CD4-positive, alpha-beta T cell treated with Interleukin-4 for 1 hour (primary cell): Measurements from ENCODE around the gene MYO1G.
A peak's percentile ranks its signal among the peaks of the same experiment; 100 is the strongest.
"Not testable (repeated sequence)": the region's sequence is repeated elsewhere in the genome, so short reads cannot be mapped to it uniquely, and the experiment has no call there.

Experiments used
- DNase-seq, 2 donors: peaks; one replicate each; pipeline ENCODE4 v3.0.0-alpha.2; 2020 to 2022

Gene MYO1G

DNA sequence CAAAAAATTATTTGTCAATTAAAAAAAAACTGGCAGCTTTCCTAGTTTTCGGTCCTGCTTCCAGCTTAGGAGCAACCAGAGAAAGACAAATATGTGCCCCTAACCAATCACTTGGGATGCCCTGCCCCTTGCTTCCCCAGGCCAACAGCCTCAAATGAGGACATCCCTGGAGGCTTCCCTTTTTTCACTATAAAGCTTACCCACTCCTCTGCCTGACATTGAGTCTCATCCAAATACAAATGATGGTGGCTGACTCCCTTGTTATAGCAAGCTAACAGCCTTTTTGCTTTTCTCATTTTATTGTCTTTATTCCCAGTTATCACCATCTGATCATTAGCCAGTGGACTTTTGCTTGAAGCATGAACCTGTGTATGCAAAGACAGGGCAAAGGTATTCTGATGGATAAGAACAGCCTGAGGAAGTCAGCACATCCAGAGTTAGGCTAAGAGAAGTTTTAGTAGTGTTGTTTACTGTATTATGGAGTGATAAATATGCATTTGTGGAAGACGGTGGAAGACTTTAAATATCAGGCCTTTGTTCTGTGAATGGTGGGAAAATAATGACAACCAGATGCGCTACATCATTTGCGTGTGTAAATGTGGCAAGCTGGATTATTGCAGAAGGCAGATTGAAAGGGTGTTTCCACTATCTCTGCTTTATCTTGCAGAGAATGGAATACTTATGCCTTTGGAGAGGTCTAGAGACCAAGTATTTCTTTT is 19.5 kb upstream of the MYO1G start:
- no peak for DNase-seq

DNA sequence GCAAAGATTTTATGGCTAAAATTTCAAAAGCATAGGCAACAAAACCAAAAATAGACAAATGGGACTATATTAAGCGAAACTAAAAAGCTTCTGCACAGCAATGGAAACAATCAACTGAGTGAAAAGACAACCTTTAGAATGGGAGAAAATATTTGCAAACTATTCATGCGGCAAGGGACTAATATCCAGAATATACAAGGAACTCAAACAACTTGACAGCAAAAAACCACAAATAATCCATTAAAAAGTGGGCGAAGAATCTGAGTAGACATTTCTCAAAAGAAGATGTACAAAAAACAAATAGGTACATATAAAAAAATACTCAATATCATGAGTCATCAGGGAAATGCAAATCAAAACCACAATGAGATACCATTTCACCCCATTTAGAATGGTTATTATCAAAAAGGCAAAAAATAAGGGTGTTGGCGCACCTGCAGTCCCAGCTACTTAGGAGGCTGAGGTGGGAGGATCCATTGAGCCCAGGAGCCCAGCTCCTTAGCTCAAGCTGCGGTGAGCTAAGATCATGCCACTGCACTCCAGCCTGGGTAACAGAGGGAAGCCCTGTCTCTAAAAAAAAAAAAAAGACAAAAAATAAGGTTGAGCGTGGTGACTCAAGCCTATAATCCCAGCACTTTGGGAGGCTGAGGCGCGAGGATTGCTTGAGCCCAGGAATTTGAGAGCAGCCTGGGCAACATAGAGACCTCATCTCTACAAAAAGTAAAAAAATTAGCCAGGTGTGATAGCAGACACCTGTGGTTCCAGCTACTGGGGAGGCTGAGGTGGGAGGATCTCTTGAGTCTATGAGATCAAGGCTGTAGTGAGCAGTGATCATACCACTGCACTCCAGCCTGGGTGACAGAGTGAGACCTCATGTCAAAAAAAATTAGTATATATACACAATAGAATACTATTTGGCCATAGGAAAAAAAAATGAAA is 17.0 kb upstream of the MYO1G start:
- peak in 1 of 2 donors; percentile 61 for DNase-seq

DNA sequence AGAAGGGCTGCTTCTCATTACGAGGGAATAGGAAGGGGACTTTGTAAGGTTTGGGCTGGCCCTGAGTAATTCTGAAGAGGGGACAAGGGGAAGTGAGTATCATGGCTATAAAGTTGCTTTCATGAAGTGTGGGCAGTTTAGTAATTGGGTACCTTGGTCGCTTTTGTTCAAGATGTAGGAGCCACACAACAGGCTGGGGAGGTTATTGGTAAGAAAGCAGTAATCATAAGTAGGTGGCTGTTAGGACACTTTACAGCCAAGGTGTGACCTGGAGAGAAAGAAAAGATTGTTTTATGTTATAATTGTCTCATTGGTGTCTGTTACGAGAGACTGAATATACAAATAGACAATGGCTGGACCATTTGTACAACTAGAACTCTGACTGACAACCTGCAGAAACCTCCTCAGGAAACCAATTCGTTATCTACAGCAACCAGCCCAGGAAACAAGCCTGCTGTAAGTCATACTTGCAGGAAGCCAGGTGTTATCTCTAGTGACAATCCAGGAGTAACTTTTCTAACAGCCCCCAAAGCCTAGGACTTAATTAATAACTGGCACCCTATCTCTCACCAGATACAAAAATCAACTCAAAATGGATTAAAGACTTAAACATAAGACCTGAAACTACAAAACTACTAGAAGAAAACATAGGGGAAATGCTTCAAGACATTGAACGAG is 16.2 kb upstream of the MYO1G start:
- peak in 1 of 2 donors; percentile 42 for DNase-seq

DNA sequence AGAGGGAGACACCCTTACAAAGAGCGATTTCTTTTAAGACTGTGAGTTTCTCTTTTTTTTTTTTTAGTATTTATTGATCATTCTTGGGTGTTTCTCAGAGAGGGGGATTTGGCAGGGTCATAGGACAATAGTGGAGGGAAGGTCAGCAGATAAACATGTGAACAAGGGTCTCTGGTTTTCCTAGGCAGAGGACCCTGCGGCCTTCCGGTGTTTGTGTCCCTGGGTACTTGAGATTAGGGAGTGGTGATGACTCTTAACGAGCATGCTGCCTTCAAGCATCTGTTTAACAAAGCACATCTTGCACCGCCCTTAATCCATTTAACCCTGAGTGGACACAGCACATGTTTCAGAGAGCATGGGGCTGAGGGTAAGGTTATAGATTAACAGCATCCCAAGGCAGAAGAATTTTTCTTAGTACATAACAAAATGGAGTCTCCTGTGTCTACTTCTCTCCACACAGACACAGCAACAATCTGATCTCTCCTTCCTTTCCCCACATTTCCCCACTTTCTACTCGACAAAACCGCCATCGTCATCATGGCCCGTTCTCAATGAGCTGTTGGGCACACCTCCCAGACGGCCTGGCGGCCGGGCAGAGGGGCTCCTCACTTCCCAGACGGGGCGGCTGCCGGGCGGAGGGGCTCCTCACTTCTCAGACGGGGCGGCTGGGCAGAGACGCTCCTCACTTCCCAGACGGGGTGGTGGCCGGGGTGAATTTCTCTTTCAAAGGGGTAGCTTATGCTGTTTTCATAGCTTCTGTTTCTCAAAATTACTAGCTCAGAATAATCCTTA is 13.4 kb upstream of the MYO1G start:
- DNase-seq, result not testable (repeated sequence)

DNA sequence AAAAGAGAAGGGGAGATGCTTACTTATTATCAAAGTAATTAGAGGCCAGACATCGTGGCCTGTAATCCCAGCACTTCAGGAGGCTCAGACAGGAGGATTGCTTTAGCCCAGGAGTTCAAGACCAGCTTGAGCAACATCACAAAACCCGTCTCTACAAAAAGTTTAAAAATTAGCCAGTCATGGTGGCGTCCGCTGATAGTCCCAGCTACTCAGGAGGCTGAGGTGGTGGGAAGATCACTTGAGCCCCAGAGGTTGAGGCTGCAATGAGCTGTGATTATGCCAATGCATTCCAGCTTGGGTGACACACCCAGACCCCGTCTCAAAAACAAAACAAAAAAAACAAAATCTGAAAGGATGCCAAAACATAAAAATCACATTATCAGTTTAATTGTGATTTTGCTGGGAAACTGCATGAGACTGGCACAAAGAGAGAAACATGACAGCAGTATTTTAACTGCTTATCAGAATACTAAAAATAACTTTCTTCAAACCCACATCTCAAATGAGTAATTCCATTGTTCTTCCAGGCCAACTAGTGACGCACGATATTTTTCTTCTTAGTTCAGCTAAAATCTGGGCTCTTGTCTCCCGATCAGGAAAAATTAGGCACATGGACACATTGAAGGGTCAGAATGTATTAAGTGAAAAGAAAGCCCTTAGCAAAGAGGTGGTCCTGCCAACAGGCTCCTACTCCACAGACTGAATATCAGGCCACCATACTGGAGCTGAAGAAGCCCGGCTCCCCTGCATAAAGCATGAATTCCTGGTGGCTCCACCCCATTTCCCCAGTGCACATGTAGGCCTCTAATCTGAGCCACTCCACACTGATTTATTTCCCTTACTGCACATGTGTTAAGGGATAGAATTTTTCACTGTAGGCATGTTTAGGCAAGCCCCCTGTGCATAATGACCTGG is 11.6 kb upstream of the MYO1G start:
- no peak for DNase-seq

DNA sequence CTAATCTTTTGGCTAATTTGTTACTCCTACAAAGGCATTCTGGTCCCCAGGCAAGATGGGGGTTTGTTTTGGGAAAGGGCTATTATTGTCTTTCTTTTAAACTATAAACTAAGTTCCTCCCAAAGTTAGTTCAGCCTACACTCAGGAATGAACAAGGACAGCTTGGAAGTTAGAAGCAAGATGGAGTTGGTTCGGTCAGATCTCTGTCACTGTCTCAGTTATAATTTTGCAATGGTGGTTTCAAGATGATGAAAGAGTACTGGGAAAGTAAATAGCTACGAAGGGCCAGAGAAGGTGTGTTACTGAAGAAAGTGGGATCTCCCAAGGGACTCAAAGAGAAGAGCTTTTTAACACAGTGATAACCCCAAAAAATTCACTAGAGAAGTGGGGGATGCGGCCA is 10.3 kb upstream of the MYO1G start:
- no peak for DNase-seq

DNA sequence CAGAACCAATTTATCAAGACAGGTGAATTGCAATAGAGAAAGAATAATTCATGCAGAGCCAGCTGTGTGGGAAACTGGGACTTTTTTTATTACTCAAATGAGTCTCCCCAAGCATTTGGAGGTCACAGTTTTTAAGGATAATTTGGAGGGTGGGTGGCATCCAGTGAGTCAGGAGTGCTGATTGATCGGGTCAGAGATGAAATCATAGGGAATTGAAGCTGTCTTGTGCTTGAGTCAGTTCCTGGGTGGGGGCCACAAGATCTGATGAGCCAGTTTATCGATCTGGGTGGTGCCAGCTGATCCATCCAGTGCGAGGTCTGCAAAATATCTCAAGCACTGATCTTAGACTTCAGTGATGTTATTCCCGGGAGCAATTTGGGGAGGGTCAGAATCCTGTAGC is 9.9 kb upstream of the MYO1G start:
- no peak for DNase-seq

DNA sequence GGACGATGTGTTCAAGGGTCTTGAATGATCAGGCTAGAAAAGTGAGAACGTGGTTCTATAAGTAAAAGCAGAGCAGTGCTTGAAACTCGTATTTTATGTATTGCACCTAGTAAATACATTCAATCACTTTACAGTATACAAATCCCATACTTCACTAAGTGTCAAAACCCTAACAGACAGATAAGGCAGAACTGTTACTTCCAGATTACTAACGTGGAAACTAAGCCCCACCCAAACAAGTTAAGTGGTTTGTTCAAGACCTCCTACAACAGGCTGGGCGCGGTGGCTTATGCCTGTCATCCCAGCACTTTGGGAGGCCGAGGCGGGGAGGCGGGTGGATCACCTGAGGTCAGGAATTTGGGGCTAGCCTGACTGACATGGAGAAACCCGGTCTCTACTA is 9.2 kb upstream of the MYO1G start:
- DNase-seq, result no peak

DNA sequence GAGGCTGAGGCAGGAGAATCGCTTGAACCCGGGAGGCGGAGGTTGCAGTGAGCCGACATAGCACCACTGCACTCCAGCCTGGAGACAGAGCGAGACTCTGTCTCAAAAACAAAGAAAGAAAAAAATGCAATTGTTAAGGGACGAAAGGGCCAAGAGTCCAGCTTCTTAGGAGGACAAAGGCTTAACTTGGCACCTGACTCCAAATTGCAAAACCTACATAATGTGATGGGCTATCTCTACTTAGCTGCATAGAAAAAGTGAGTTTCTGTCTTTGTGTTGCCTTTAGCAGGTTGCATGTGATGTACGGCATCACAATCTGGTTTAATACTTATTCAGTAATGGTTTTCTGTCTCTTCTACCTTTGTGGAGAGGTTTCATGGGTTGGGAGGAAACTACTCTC is 8.6 kb upstream of the MYO1G start:
- no peak for DNase-seq

DNA sequence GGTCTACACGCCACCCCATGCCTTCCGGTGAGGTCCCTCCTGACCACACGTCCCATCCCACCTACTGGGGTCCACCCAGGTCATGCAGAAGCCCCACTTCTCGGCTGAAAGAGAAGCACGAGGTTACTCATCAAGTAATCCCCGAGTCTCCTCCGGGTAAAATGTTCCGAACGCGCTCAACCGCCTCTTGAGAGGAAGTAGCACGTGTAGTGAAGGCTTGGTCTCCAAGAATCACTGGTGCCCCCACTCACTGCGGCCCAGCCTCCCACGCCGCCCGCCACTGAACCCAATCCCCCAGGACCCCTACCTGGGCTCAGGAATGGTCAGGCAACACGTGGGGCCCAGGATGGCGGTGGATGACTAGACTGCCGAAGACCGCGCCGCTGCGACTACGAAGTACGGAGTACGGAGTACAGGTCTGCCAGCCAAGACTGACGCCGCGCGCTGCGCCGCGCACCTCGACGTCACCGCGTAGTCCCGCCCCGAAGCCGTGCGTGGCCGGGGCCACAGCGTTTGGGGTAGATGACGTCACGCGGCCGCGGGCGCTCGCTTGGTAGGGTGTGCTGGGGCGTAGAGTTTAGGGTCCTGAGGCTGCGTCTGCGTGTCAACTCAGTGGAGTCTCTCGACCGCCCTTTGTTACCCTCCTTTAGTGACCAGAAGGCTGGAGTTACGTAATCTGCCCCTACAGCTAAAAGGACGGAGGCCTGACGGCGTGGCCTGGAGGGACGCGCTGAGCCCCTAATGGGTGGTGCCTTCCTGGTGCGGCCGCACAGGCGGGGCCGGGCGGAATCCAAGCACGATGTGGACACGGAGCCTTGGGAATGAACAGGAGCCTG is 7.6 kb upstream of the MYO1G start:
- DNase-seq, result peak; percentile 94 to 95

DNA sequence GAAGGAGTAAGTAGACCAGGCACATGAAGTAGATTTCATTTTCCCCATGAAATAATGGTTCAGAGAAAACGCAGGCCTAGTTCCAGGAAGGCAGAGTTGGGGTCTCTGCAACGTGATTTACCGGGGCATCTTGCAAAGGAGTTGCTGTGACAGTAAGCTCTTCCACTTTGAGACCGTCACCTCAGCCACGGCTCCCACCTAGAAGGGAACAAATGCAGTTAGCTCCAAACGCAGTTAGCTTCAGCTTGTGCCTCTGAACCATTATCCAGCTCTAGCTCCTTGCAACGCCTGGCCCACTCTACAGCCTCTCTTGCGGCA is 7.0 kb upstream of the MYO1G start:
- DNase-seq, result no peak

DNA sequence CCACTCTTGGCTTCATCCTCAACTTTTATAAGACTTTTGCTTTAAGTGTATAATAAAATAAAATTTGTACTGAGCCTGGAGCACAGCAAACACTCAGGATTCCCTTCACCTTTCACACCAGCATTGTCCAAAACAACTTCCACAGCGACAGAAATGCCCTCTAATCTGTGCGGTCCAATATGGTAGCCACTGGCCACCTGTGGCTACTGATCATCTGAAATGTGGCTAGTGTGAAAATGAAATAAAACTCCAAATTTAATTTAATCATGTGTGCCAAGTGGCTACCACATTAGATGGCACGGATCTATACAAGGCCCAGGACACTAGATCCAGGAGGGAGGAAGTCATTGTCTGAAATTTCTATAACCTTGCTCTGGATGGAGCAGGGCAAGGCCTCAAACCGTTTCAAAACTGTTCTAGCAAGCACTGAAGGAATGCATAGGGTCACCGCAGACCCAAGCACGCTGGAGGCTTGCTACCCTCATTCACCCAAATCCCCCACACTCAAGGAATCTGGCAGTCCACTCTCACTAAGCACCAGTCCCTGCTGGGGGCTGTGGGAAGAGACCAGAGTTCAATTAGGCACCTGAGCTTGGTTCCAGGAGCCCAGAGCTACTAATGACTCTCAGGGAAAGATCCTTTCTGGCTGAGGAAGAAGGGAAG is 6.3 kb upstream of the MYO1G start:
- no peak for DNase-seq

DNA sequence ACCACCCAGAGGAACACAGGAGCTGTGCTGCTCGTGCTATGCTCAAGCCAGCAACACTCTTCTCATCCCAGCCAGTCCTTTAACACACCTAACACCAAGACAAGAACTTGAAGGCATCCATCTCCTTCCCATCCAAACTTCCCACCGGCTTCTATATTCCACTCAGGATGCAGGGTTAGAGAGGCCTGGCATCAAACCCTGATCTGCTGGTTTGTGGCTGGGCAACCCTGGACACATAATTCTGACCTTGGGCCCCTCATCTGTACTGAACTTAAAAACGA is 5.6 kb upstream of the MYO1G start:
- no peak for DNase-seq

DNA sequence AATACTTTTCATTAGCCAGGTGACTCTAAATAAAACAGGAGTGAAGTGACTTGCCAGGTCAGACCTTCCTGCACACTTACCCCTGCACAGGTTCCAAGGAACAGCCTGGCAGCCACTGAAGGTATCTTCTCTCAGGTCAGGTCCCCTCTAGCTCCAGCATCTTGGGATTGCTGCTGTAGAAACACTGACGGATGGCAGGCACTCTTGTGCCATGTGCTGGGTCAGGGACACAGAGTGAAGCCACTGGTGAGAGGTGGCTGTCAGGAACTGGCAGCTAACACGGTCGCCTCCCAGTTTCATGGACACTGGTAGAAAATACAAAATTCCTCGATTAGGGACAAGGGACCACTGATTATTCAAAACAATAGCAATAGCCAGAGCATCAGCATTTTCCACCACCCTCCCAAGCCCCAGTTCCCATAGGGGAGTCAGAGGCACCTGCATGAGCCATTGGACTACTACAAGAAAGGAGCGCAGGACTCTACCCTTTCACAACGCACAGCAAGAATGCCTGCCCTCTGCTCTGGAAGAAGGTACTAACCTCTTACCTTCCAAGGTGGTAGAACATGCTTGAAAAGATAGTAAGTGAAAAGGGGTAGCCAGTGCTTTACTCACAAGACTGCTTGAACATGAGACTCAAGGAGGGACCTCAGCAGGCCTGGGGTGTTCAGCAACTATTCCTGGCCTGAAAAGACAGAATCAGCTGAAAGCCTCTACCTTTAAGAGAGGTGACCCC is 5.1 kb upstream of the MYO1G start:
- no peak for DNase-seq

DNA sequence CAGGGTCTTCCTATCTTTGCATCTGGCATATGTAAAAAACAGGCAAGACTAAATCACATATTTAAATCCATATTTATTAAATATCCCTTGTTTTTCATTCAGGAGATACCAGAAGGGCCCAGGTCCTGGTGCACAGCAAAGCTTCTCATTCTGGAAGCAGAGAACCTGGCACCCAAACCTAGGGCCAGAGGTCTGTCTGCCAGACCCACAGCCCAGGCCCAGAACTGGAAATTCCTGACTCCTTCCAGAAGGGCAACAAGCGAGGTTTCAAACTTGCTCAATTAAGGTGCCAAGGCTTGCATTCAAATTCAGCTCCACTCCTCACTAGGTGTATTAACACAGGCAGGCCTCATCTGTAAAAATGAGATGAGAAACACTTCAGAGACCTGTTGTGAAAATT is 4.2 kb upstream of the MYO1G start:
- DNase-seq, result no peak

DNA sequence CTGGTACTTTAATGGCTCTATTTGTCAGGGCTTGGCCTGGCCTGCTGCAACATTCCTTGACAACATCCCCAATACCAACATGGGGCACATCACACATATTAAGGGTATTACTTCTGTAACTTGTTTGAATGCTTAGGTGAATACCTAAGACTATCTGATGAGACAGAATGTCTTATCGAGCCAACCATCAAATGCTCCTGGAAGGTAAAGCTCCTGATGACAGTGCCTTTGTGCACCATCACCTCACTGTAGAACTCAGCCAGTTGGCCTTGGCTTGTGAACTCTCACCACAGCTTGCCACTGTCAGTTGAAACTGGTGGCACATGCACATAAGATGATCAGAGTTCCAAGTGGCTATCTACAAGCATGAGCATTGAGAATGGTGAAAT is 3.7 kb upstream of the MYO1G start:
- no peak for DNase-seq

DNA sequence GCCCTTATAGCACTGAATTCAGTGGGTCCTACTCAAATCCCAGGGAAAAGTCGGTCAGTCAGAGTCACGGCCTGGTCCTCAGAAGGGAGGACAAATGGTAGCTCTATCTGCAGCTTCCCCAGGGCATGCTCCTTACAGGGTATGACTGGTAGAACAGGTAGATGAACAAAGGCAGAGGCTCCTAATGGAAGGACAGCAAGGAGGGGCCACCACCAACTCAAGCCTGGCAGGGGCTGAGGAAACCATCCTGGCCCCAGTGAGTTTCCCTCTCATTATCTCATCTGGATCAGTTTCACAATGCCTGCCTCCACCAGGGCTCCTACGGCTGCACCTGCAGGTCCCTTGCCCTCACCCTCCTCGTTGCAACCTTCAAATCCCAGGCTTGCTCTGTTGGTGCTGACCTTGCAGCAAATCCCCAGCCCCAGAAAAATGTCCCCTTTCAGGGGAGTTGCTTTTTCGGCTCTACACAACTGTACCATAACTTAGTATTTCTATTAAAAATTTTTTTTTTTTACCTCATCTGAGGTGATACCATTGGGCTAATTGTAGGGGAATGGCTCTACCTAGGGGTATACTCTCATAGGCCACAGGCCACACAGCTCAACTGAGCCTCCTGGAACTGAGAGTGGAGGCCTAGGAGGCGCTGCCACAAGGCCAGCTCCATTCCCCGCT is 2.4 kb upstream of the MYO1G start:
- DNase-seq, result no peak

DNA sequence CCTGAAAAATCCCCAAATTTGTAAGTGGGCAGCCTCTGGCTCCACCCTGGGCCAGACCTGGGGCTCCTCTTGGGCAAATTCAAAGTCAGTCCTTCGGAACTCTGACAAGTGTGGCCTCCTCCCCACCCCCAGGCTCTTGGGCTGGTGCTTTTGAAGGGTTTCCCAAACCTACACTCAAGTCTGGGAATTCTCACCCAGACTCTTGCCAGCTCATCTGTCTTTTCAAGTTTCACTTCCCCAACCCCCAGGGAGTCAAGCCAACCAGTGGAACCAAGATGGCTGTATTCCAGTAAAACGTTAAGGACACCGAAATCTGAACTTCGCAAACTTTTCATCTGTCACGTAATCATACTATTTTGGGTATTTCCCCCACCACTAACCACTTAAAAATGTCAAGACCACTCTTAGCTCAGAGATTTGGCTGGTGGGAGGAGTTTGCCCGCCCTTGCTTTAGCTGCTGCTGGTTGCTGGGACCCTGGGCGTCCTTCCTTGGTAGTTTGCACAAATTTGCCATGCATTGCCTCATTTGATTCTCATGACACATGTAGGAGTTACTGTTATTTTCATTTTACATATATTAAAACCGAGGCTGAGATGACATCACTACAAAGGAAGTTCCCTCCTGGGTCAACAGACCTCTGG is 1.7 kb upstream of the MYO1G start:
- peak; percentile 83 to 87 for DNase-seq
